GM23338 (cell line): ENCODE results near the gene HTT.

Experiments used
- EZH2 ChIP-seq: fragments of 200-600 bp; sonication (generic); IDR thresholded peaks from one replicate; pipeline ENCODE4 v1.8.0; 2017; ENCODE audit warnings: antibody characterized with exemption, mild to moderate bottlenecking, low read depth; ENCODE audit not compliant: unreplicated experiment
- EZH2phosphoT487 ChIP-seq: fragments of 200-600 bp; sonication (generic); IDR thresholded peaks from one replicate; pipeline ENCODE4 v1.8.1; 2018; ENCODE audit warnings: antibody characterized with exemption; ENCODE audit not compliant: unreplicated experiment
- JUNB ChIP-seq: IDR thresholded peaks from one replicate; pipeline ENCODE4 v1.6.1; 2016; ENCODE audit warnings: antibody characterized with exemption; ENCODE audit not compliant: unreplicated experiment
- NANOG ChIP-seq: IDR thresholded peaks from 2 replicates; pipeline ENCODE4 v1.6.1; 2016; ENCODE audit warnings: antibody characterized with exemption, borderline replicate concordance
- POLR2AphosphoS5 ChIP-seq: IDR thresholded peaks from 2 replicates; pipeline ENCODE4 v1.6.1; 2016; ENCODE audit warnings: antibody characterized with exemption, low read depth
- REST ChIP-seq: IDR thresholded peaks from one replicate; pipeline ENCODE4 v1.6.1; 2018; ENCODE audit warnings: antibody characterized with exemption; ENCODE audit not compliant: unreplicated experiment
- STAT1 ChIP-seq: IDR thresholded peaks from one replicate; pipeline ENCODE4 v1.6.1; 2016; ENCODE audit warnings: antibody characterized with exemption; ENCODE audit not compliant: unreplicated experiment
- ZNF114 ChIP-seq: fragments of 250-450 bp; sonication (Bioruptor Pico); IDR thresholded peaks from 2 replicates; pipeline ENCODE4 v1.5.0; 2020; ENCODE audit warnings: mild to moderate bottlenecking, moderate library complexity
- ZNF331 ChIP-seq: fragments of 250-450 bp; sonication (Bioruptor Pico); IDR thresholded peaks from 2 replicates; pipeline ENCODE4 v1.5.0; 2020; ENCODE audit warnings: low read depth, mild to moderate bottlenecking, moderate library complexity
- TF ChIP-seq, protein P1 (sequence below), 2 experiments: fragments of 200-600 bp in 1 of 2; sonication (generic) in 1 of 2; conservative IDR thresholded peaks; 2 replicates each; pipeline versions ENCODE4 v1.5.1 to v1.6.1; 2016 to 2017; ENCODE audit warnings: antibody characterized with exemption in 2 of 2, low read depth in 2 of 2, mild to moderate bottlenecking in 2 of 2, moderate library complexity in 1 of 2

DNA sequence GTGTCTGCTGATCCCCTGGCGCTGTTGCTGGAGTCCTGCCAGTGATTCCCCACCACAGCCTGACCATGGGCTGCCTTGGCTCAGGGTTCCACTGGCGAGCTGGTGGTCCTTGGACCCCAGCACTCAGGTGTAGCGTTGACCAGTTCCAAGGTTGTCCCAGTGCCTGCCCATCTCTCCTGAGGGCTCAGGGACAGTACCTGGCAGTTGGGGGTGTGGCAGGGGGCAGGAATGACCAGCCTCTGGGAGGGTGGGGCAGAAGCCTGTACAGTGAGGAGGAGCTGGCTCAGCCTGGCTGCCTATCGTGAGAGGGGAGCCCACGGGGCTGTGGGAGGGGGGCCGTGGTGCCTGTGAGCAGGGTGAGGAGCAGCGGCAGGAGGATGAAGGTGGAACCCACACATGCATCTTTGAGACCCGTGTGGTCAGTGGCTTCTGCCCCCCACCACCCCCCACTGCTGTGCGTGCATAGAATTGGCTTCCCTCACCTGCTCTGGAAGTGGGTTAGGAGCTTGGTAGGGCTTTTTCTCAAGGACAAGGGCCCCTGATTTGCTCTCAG is 161.9 kb downstream of the HTT start:
- TF ChIP-seq, protein P1, sequence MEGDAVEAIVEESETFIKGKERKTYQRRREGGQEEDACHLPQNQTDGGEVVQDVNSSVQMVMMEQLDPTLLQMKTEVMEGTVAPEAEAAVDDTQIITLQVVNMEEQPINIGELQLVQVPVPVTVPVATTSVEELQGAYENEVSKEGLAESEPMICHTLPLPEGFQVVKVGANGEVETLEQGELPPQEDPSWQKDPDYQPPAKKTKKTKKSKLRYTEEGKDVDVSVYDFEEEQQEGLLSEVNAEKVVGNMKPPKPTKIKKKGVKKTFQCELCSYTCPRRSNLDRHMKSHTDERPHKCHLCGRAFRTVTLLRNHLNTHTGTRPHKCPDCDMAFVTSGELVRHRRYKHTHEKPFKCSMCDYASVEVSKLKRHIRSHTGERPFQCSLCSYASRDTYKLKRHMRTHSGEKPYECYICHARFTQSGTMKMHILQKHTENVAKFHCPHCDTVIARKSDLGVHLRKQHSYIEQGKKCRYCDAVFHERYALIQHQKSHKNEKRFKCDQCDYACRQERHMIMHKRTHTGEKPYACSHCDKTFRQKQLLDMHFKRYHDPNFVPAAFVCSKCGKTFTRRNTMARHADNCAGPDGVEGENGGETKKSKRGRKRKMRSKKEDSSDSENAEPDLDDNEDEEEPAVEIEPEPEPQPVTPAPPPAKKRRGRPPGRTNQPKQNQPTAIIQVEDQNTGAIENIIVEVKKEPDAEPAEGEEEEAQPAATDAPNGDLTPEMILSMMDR (conservative IDR thresholded peaks at IDR 0.05; ENCODE audit: low read depth in 2 of 2): no peak
- no peak for TF ChIP-seq REST
- TF ChIP-seq EZH2phosphoT487: no peak
- TF ChIP-seq POLR2AphosphoS5: no peak
- no peak for TF ChIP-seq EZH2
- no peak for TF ChIP-seq JUNB
- TF ChIP-seq ZNF114: no peak
- TF ChIP-seq ZNF331: no peak
- TF ChIP-seq STAT1: no peak
- no peak for TF ChIP-seq NANOG
